Left kidney (tissue), 2 donors: Measurements from ENCODE around the gene RAB33B. TPM values are rescaled to one million over a fixed set of nuclear protein-coding genes. Genes with fewer than 3 reads are reported as not detected.

Experiments used
- DNase-seq: peaks from one replicate; pipeline ENCODE4 v3.0.0-alpha.2; 2013
- polyA plus RNA-seq: library from polyadenylated mRNA; unstranded; fragments of 120-200 nt; gene quantifications from one replicate; pipeline ENCODE4 v1.2.1, GENCODE V29; 2013; ENCODE audit not compliant: insufficient read length

RAB33B gene
- polyA plus RNA-seq, 1 donor, result 10.5 TPM

DNA sequence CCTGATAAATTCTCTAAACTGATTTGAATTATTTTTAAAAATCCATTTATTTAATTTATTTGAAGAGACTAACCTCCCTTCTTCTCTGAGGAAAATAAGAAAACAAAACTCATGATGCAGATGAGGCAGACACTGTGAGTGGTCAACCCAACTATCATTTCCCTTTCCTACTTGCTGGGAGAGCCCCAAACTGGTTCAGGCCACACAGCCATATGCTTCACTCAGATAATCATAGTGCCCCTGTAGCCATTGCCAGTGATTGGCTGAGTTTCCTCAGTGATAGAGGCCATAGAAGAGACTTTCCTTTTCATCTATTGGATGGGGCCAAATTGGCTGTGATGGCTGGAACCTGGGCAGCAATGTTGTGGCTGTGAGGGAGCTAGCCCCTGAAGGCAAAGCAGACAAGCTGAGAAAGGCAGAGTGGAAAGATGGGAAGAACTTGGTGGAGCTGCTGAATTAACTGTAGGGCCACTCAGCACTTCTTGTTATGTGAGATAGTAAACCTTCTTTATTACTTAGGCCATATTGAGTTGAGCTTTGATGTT is 49.8 kb downstream of the RAB33B start:
- no peak for DNase-seq

DNA sequence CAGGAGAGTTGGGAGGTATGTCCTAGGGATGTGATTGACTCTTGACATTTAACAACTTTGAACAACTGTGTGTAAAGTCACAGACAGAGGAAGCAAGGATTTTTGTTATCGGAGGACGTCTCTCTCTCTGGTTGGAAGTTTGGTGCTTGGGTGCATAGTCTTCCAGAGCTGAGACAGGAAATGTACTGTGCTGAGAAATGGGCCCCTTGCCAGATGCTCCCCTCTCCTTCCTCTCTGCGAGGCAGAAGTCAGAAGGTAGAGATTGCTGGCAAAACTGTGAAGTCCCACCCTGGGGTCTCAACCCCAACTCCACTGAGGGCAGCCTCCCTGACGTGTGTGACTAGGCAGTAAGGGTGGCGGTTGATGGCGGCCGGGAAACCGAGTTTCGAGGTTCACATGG is 52.9 kb downstream of the RAB33B start:
- DNase-seq, result no peak

DNA sequence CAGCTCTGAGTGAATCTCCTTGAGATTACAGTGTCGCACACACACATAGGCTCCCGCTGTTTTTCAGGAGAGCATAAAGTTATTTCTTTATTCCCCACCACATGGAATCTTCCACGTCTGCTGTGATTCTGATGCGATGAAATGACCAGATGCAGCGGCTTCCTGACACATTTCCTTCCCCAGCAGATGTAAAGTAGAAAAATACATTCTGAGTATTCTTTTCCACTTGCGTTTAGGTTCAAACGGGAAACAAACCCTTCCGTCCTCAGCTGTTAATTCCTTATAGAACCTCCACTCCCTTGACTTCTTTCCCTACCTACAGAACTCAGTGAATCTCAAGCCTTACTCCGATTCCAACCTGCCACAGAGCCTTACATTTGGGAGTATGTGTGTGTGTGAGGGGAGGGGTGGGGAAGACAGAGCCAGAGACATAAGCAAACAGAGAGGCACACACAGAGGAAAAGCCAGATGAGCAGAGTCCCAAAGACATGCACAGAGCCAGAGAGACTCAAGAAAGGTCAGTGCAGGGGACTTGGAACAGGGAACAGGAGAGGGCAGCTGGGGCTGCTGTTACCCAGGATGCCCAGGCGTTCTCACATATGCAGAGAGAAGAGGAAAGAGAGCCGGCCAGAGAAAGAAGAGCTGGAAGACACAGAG is 54.8 kb downstream of the RAB33B start:
- DNase-seq, result no peak

DNA sequence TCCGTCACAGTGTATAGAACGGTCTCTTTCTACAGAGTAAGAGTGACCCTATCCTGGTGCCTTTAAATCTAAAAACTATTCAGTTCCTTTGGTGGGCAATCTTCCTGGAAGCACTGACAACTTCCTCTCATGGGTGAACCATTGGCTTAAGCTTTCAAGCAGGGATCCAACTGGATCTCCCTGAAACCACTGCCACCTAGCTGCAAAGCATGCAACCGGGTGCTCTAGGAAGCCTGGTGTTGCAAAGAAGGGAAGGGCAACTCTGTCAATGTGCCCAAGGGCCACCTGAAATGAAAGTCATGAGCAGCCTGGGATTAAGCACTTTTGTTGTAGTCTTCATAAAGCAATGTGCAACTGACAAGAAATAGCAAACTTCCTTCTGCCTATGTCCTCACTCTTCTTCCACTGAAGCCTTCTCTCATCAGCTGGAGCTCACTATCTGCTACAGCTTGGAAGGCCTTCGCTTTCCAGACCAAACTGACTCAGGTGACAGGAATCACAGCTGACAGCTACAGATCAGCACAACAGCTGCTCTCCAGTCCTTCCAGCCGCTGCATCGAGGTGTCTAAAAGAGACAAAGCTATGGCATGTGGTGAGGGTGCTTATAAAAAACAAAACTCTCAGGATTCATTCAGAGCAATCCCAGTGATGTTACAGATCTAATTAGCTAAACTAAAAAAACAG is 55.9 kb downstream of the RAB33B start:
- no peak for DNase-seq

DNA sequence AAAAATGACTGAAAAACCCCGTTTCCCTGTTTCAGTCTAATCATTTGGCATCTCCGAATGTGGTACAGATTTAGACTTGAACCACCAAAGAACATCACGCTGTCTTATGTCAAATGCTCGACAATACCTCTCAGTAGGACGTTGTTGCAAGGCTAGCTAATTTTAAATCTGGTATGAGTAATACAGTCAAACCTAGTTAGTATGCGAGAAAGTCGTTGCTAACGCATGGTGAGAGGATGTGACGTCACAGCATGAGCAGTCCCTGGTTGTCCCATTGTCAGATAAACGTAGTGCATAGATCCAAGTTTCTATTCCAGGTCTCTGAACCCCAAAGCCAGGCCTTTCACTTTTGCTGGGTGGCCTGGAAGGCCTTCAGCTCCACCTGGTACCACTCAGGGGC is 57.4 kb downstream of the RAB33B start:
- no peak for DNase-seq

DNA sequence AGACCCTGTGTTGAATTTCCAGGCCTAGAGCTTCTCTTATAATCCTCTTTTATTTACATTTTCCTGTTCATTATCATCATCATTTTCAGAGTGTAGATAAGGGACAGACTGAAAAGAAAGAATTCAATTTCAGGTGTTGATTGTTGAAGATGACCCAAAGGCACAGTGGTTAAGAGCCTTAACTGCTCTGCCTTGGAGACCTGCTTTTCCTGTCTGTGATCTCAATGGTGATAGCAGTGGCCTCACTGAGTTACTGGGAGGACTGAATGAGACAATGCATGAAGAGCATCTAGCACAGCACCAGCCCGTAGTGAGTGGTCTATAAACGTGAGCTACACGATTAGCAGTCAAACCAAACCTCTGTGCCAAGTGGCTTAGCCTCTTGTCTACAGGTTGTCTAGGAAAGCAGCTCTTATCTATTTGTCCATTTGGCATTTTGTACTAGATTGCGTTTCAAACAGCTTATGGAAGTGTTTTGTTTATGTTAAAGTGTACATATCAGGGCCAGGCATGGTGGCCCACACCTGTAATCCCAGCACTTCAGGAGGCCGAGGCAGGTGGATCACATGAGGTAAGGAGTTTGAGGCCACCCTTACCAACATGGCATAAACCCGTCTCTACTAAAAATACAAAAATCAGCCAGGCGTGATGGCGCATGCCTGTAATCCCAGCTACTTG is 60.6 kb downstream of the RAB33B start:
- no peak for DNase-seq

DNA sequence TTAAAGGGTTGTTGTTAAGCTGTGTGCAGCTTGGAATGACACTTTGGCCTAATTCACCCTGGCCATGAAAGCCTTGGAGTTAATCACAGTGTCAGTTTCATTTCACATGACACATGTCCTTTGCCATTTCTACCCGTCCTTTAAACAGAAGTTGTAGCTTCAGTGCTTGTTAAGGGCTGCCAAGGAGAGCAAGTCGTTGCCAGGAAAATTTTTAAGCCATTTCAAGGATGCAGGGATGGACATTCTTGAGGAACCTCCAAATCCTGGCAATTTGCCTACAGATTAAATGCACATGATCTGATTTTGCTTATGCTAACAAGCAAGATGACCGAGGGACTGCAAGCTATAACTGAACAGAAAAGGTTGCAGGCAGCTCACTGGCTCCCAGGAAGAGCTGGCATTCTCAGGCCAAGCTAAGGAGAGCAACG is 61.6 kb downstream of the RAB33B start:
- DNase-seq, result no peak

DNA sequence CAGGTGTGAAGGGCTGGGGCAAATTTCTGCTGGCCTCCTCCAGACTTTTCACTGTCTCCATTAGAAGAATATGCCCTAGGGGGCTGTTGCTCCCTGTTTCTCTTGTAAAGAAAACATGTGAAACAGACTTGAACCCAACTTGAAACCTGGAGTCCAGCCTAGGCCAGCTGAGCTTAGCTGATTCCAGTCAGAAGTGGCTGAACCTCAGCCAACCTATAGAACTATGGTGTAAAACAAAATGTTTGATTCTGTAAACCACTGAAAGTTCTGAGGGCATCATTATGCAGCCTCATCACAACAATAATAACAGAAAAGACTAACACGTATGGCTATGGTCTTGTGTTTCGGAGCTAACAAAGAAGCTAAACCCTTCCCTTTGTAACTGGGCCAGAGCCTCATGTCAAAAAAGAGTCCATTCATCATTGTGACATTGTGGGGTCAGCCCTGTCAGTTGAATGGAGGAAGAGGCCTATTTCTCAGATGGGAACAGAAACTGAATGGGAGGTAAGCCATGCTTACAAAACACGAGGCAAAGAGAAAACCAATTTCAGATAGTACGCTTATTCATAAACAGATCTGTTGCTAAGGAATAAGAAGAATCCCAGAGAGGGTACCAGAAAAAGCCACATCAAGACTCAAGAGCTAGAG is 68.0 kb downstream of the RAB33B start:
- no peak for DNase-seq

DNA sequence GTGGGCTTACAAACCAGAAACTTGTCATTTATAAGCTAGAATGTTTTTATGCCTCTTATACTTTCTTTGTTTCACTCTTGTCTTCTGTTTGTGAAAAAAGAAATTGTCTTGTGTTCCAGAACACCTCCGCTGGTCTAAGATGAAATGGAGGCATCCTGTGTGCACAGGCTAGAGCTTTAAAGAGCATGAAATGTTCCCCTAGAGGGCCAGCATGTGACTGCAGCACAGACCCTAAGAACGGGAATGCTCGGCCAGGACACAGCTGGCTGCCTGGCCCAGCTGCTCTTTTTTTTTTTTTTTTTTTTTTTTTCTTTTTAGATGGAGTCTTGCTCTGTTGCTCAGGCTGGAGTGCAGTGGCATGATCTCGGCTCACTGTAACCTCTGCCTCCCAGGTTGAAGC is 68.5 kb downstream of the RAB33B start:
- DNase-seq, result no peak

DNA sequence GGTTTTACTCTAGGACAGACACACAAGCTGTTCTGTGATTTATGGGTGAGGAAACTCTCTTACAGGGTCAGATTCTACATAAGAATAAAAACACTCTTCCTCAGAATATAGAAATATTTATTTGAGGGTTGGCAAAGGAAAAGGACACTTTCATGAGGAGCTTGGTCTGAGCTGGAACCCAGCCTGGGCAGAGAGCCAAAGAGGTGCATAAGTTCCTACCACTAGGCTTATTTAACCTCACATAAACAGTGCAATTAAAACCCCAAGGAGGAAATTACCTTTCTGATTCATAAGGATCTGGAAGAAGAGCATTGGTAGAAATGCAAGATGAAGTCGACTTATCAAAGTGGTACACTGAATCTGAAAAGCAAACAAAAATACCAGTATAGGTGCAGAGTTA is 69.2 kb downstream of the RAB33B start:
- no peak for DNase-seq

DNA sequence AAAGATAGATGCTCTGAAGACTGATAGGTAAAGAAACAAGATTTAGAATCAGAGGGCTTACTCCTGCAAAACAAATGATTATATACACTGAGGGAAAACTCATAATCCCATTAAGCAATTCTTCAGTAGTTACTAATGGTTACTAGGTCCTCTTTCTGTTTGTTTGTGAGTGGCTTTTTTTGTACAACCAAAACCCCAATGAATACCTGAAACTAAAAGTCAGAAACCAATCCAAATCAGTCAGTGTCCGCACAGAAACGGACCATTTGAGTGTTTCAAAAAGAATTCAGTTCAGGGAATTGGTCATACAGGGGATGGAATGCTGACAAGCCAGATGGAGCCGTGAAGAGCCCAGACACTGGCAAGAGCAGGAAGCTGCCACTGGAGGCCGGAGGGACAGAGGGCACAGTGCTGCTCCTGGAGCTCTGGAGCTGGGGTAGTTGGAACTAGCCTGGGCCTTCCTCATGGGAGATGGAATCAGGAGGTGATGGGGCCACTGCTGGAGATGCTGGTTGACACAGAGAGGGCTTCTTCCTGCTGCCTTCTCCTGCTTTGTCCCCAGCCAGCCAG is 70.2 kb downstream of the RAB33B start:
- no peak for DNase-seq

DNA sequence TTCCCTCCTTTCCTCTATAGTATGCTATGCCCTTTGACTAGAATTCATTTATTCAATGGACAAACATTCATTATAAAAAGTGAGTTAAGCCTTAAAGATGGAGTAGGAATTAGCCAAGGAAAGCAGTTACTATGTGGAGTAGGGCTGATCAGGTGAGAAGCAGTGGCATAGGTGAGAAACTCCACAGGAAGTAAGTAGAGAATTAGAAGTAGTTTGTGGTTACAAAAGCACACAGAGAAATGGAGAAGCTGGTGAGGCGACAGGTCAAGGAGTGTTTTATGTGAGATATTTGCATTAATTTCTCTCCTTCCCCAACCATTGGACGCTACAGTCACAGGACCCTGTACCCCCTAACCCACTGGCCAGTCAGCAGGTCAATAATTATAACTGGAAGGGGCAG is 71.5 kb downstream of the RAB33B start:
- DNase-seq, result no peak

Other genes with a start within 250 kb of the RAB33B start
- 0.38 TPM for gene MGARP, start 173.9 kb upstream of the RAB33B start, polyA plus RNA-seq
- 39.0 TPM for gene NAA15, start 152.6 kb upstream of the RAB33B start, polyA plus RNA-seq
- 86.9 TPM for gene NDUFC1, start 151.6 kb upstream of the RAB33B start, polyA plus RNA-seq
- gene SETD7, start 102.1 kb downstream of the RAB33B start, polyA plus RNA-seq, result 14.4 TPM
- 52.5 TPM for gene MGST2, start 211.7 kb downstream of the RAB33B start, polyA plus RNA-seq